HL-60 (cell line): ENCODE data around the gene DHRS7.

Experiments
- DNase-seq, 2 experiments: peaks; one replicate each; pipeline ENCODE4 v3.0.0-alpha.2; 2010 to 2020; ENCODE audit warnings: low read depth in 1 of 2, low spot score in 1 of 2
- H3K27ac ChIP-seq: fragments of 250-450 bp; sonication (Bioruptor Pico); replicated peaks from 2 replicates; pipeline ENCODE4 v1.5.1; 2020; ENCODE audit warnings: mild to moderate bottlenecking, moderate library complexity
- H3K27me3 ChIP-seq: fragments of 250-450 bp; sonication (Bioruptor Pico); 2 replicates; pipeline ENCODE4 v1.5.1; 2021; ENCODE audit warnings: mild to moderate bottlenecking, moderate library complexity; ENCODE audit not compliant: insufficient read depth, poor library complexity, severe bottlenecking
- H3K4me3 ChIP-seq: replicated peaks from 2 replicates; pipeline ENCODE4 v1.5.1; 2011; ENCODE audit warnings: mild to moderate bottlenecking, control low read depth, low read length; ENCODE audit not compliant: insufficient read depth
- CTCF ChIP-seq: IDR thresholded peaks from one replicate; pipeline ENCODE4 v1.5.1; 2011; ENCODE audit warnings: low read length, control low read depth, inconsistent platforms; ENCODE audit not compliant: insufficient read depth
- GABPA ChIP-seq: IDR thresholded peaks from 2 replicates; pipeline ENCODE4 v1.6.1; 2012; ENCODE audit warnings: low read depth
- POLR2AphosphoS5 ChIP-seq: IDR thresholded peaks from 2 replicates; pipeline ENCODE4 v1.6.1; 2012; ENCODE audit warnings: low read depth
- REST ChIP-seq: IDR thresholded peaks from 2 replicates; pipeline ENCODE4 v1.6.1; 2012; ENCODE audit warnings: low read depth; ENCODE audit not compliant: insufficient replicate concordance
- SPI1 ChIP-seq: IDR thresholded peaks from 2 replicates; pipeline ENCODE4 v1.6.1; 2012; ENCODE audit warnings: low read depth, mild to moderate bottlenecking, borderline replicate concordance

Gene DHRS7

DNA sequence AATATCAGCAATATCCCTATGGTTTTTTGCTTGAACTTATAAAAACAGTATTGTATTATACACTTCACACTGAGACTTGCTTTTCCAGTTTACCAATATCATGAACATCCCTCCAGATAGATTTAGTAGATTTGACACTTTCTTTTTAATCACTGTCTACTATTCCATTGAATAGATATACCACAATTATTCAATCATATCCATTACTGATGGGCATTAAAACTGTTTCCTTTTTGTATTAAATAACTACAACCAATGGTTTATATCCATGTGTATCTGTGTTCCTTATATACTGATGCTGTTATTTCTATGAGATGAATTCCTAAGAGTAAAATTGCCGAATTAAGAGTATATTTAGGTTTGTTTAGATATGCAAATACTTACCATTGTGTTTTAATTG, 13.0 kb upstream of the DHRS7 start:
- no peak overlapping the region for H3K4me3 ChIP-seq
- no peaks in the 10 kb centered on the region for H3K27me3 ChIP-seq
- DNase-seq, result no peak
- TF ChIP-seq REST (no peak), POLR2AphosphoS5 (no peak), SPI1 (no peak), CTCF (no peak), GABPA (no peak)
- no peak overlapping the region for H3K27ac ChIP-seq

- no peak for TF ChIP-seq CTCF
- no peak for TF ChIP-seq REST
- no peak for TF ChIP-seq GABPA
- no peak for TF ChIP-seq SPI1
- no peak for TF ChIP-seq POLR2AphosphoS5
- H3K4me3 ChIP-seq, result no peak overlapping the region
- H3K27ac ChIP-seq, result no peak overlapping the region
- DNase-seq, result no peak
- no peaks in the 10 kb centered on the region for H3K27me3 ChIP-seq
These were observed 10.2 kb upstream of the DHRS7 start for GRCh38 chr14:60175255-60175902.

GRCh38 chr14:60174352-60175254, 9.4 kb upstream of the DHRS7 start:
- no peak overlapping the region for H3K27ac ChIP-seq
- no peak for DNase-seq
- TF ChIP-seq REST (no peak), POLR2AphosphoS5 (no peak), GABPA (no peak), CTCF (no peak), SPI1 (no peak)
- H3K4me3 ChIP-seq, result no peak overlapping the region
- H3K27me3 ChIP-seq, result no peaks in the 10 kb centered on the region
